ENCODE data around the gene PSMD7. TPM values are rescaled to one million over a fixed set of nuclear protein-coding genes. Genes with fewer than 3 reads are reported as not detected.
A peak's percentile ranks its signal among the peaks of the same experiment; 100 is the strongest.

The PSMD7 gene
- total RNA-seq, 2 experiments from 2014 or later = 91.8 to 99.0 TPM

DNA sequence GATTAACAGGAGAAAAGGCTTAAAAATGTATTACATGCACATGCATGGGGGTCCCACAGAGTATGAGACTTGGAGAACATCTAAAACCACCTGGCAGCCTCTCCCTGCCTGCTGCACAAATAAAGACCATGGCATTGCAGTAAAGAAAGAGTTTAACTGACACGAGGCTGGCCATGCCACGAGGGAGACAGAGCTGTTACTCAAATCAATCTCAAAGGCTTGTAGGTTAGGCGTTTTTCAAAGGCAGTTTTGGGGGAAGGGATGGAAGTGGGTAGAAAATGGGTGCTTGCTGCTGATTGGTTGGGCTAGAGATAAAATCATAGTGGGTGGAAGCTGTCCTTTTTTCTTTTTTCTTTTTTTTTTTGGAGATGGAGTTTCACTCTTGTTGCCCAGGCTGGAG lies 17.3 kb upstream of the PSMD7 start:
- H3K4me3 Mint-ChIP-seq = no peak overlapping the region
- peaks cover 5% of the 10 kb centered on the region for H3K4me1 Mint-ChIP-seq
- ChIA-PET CTCF (interaction anchor here (0.6 kb wide), 1 partner anchor 182 kb away, joined by 4 read pairs; no protein-coding TSS in a partner anchor), POLR2A (no interaction called here)
- no peak for DNase-seq
- H3K9me3 Mint-ChIP-seq = peaks cover 4% of the 10 kb centered on the region
- H3K27ac Mint-ChIP-seq = no peak overlapping the region
- H3K27me3 Mint-ChIP-seq = peaks cover 18% of the 10 kb centered on the region
- H3K36me3 Mint-ChIP-seq (ENCODE audit: low read depth) = no peaks in the 10 kb centered on the region

DNA sequence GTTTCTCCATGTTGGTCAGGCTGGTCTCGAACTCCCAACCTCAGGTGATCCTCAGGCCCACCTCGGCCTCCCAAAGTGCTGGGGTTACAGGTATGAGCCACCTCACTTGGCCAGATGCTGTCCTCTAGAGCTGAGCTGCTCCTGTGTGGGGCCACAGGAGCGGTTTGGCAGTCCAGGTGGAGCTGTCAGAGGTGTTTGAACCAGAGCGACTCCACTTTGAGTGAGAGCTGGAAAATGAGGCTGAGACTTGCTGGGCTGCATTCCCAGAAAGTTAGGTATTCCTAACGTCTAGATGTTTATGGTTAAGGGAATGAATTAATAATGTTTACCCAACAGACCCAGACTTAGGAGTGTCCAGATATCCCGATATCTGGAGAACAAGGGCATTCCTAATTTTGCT lies 16.8 kb upstream of the PSMD7 start:
- H3K4me3 Mint-ChIP-seq = no peak overlapping the region
- ChIA-PET CTCF (no interaction called here), POLR2A (no interaction called here)
- H3K27me3 Mint-ChIP-seq = peaks cover 18% of the 10 kb centered on the region
- H3K4me1 Mint-ChIP-seq = peaks cover 5% of the 10 kb centered on the region
- H3K27ac Mint-ChIP-seq = no peak overlapping the region
- H3K36me3 Mint-ChIP-seq (ENCODE audit: low read depth) = no peaks in the 10 kb centered on the region
- no peak for DNase-seq
- H3K9me3 Mint-ChIP-seq = peaks cover 4% of the 10 kb centered on the region

DNA sequence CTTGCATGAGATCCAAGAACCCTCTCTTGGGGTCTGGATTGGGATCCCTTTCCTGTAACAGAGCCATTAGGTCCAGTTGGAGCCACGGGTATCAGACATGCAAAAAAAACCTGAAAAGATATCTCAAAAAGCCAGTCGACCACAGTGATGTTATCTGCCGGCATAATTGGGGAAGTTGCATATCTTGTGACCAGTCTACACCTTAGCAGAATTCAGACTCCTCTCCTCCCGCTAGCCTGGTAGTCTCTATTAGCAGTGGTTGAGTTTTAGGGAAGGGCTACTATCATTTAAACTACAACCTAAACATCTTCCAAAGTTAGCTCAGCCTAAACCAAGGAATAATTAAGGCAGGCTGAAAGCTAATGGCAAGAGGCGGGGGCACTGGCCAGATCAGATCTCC lies 16.2 kb upstream of the PSMD7 start:
- Mint-ChIP-seq H3K4me1 (peaks cover 5% of the 10 kb centered on the region), H3K27ac (no peak overlapping the region)
- POLR2A ChIA-PET = no interaction called here

DNA sequence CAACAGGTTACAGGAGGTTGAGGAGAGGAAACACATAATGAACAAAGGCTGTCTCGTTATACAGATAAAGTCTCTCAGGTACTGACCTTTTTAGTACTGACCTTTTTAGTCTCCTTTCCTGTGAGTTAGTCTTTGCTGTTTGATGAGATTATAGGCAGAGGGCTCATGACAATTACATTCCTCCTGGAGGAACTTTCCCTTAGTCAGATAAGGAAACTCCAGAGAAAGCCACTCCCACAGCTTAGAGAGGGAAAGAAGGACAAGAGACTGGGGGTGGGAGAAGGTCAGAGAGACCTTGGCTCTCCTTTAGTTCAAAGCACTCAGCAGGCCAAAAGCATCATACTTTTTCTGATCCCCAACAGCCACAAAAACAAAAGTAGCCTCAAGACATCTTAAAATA lies 15.3 kb upstream of the PSMD7 start:
- H3K9me3 Mint-ChIP-seq = peaks cover 4% of the 10 kb centered on the region
- ChIA-PET POLR2A (no interaction called here), CTCF (interaction anchor here (0.5 to 0.7 kb wide), 2 partner anchors 10 to 17 kb away, joined by 3 to 5 read pairs; no protein-coding TSS in a partner anchor)
- peaks cover 5% of the 10 kb centered on the region for H3K4me1 Mint-ChIP-seq
- no peak overlapping the region for H3K4me3 Mint-ChIP-seq
- no peak for DNase-seq
- H3K27ac Mint-ChIP-seq = no peak overlapping the region
- H3K36me3 Mint-ChIP-seq (ENCODE audit: low read depth) = no peaks in the 10 kb centered on the region
- H3K27me3 Mint-ChIP-seq = peaks cover 13% of the 10 kb centered on the region

More for the DNA sequence above, 16.2 kb upstream of the PSMD7 start:
- Mint-ChIP-seq H3K36me3 (ENCODE audit: low read depth) (no peaks in the 10 kb centered on the region), H3K27me3 (peaks cover 18% of the 10 kb centered on the region), H3K4me3 (no peak overlapping the region), H3K9me3 (peaks cover 4% of the 10 kb centered on the region)
- CTCF ChIA-PET = interaction anchor here (0.7 kb wide), 1 partner anchor 9 kb away, joined by 5 read pairs; no protein-coding TSS in a partner anchor
- no peak for DNase-seq

DNA sequence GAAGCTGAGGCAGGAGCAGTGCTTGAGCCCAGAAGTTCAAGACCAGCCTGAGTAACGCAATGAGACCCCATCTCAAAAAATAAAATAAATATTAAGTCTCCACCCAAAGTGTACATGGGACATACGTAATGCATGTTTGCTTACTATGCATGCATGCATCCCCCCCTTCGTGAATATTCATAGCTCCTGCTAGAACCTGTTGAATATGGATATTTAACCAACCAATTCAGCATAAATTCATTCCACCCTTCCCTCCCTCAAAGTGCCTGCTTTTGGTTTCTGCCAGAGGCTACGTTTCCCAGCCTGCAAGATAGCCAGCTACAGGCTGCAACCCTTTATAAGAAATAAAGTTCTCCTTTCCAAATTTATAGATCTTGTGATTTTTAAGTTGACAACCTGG lies 12.9 kb upstream of the PSMD7 start:
- Mint-ChIP-seq H3K9me3 (peaks cover 4% of the 10 kb centered on the region), H3K36me3 (ENCODE audit: low read depth) (no peaks in the 10 kb centered on the region)

DNA sequence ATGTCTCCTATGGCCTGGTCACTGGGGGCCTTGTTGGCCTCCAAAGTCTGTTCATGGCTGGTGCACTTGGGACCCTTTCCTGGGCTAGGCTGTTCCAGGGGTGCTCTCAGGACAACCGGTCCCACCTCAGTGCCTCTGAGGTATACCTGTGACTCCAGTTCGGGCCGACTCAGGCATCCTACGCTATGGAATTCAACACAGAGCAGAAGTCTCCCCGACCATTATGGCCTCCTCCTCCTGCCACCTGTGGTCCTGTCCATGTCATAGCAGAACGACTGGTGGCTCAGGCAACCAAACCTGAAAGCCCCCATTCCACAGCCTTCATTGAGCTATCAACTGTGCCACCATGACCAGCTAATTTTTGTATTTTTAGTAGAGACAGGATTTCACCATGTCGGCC lies 8.5 kb upstream of the PSMD7 start:
- Mint-ChIP-seq H3K9me3 (peaks cover 5% of the 10 kb centered on the region), H3K27me3 (no peaks in the 10 kb centered on the region), H3K36me3 (ENCODE audit: low read depth) (peaks cover 5% of the 10 kb centered on the region), H3K27ac (no peak overlapping the region), H3K4me3 (no peak overlapping the region), H3K4me1 (no peaks in the 10 kb centered on the region)
- no peak for DNase-seq
- CTCF ChIA-PET = interaction anchor here (1.1 to 1.2 kb wide), 2 partner anchors 9 to 15 kb away, joined by 3 read pairs; no protein-coding TSS in a partner anchor
- POLR2A ChIA-PET = no interaction called here

More for the DNA sequence above, 12.9 kb upstream of the PSMD7 start:
- no peak for DNase-seq
- Mint-ChIP-seq H3K4me3 (no peak overlapping the region), H3K27ac (no peak overlapping the region), H3K4me1 (peaks cover 5% of the 10 kb centered on the region), H3K27me3 (peaks cover 2% of the 10 kb centered on the region)
- POLR2A ChIA-PET = no interaction called here
- CTCF ChIA-PET = no interaction called here

DNA sequence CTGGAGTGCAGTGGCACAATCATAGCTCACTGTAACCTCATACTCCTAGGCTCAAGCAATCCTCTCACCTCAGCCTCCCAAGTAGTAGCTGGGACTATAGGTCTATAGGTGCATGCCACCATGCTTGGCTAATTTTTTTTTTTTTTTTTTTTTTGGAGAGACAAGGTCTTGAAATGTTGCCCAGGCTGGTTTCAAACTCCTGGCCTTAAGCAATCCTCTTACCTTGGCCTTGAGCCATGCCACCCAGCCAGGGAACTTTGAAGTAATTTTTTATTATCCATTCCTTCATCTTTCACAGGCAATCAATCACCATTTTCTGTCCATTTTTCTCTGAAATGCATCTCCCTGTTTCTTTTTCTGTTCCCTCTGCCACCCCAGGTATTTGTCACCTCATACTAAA lies 6.3 kb upstream of the PSMD7 start:
- ChIA-PET CTCF (no interaction called here), POLR2A (no interaction called here)
- Mint-ChIP-seq H3K36me3 (ENCODE audit: low read depth) (peaks cover 8% of the 10 kb centered on the region), H3K27me3 (no peaks in the 10 kb centered on the region), H3K27ac (no peak overlapping the region), H3K9me3 (peaks cover 5% of the 10 kb centered on the region), H3K4me1 (peaks cover 5% of the 10 kb centered on the region), H3K4me3 (no peak overlapping the region)
- no peak for DNase-seq

DNA sequence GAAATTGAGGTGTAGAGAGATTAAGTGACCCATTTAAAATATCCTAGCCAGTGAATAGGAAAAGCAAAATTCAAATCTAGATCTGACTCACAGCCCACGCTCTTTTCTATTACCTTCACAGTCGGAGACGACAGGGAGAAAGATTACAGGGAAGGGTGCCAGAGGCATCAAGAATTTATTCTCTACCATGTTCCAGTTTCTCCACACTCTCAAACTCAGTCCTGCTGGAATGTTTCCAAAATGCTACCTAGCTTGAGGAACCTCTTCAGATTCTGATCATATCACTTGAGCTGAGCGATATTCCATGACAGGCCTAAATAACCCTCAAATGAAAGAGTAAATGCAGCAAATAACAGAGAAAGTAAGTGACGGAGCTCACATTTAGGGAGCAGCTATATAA lies 5.4 kb upstream of the PSMD7 start:
- H3K9me3 Mint-ChIP-seq = peaks cover 5% of the 10 kb centered on the region
- no peak for DNase-seq
- ChIA-PET CTCF (interaction anchor here (1.4 kb wide), 1 partner anchor 14 kb away, joined by 3 read pairs; no protein-coding TSS in a partner anchor), POLR2A (no interaction called here)
- no peaks in the 10 kb centered on the region for H3K27me3 Mint-ChIP-seq
- H3K36me3 Mint-ChIP-seq (ENCODE audit: low read depth) = peaks cover 8% of the 10 kb centered on the region
- no peak overlapping the region for H3K4me3 Mint-ChIP-seq
- no peak overlapping the region for H3K27ac Mint-ChIP-seq
- peaks cover 12% of the 10 kb centered on the region for H3K4me1 Mint-ChIP-seq

DNA sequence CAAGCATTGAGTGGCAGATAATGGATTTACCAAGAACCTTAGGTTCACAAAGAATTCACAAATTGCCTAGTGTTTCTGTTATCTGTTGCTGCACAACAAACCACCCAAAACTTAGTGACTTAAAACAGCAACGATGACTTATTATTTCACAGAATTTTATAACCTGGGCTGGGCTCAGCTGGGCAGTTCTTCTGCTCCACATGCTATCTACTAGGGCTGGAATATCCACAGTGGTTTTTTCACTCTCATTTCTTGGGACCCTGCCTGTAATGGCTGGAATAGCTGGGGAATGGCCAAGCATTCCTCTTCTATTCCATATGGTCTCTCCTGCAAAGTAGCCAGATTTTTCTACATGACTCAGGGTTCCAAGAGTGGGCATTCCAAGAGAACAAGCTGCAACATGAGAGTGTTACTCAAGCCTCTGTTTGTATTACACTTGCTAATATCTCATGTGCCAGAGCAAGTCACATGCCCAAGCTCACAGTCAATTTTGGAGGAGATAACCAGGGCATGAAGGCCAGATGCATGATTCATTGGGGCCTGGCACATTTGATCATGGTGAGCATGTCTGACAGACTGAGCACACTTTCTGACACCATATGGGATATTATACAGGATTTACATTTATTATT lies 4.9 kb upstream of the PSMD7 start:
- H3K4me1 Mint-ChIP-seq = peaks cover 13% of the 10 kb centered on the region
- no peak overlapping the region for H3K4me3 Mint-ChIP-seq
- no peak for DNase-seq
- H3K36me3 Mint-ChIP-seq (ENCODE audit: low read depth) = peaks cover 8% of the 10 kb centered on the region
- ChIA-PET POLR2A (no interaction called here), CTCF (interaction anchor here (0.7 to 1.4 kb wide), 3 partner anchors 15 to 1442 kb away, joined by 3 to 5 read pairs (median 4); no protein-coding TSS in a partner anchor)
- H3K9me3 Mint-ChIP-seq = peaks cover 5% of the 10 kb centered on the region
- no peaks in the 10 kb centered on the region for H3K27me3 Mint-ChIP-seq
- H3K27ac Mint-ChIP-seq = no peak overlapping the region

DNA sequence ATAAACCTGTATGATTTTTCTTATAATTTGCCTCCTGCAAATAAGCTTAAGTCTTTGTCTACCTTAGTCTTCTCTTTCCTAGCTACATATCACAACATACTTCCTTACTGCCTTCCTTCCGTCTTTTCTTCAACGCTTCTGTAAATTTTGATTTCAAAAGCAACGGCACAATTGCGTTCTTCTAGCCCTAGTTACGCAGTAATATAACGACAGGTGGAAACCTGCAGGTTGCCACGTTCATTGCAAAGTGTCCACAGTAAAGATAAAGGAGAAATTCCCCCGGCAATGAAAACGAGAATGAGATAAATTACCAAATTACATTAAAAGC lies 546 bp upstream of the PSMD7 start:
- CTCF ChIA-PET = interaction anchor here (1.8 kb wide), 1 partner anchor 9 kb away, joined by 4 read pairs; no protein-coding TSS in a partner anchor
- H3K27me3 Mint-ChIP-seq = no peaks in the 10 kb centered on the region
- H3K36me3 Mint-ChIP-seq (ENCODE audit: low read depth) = peaks cover 24% of the 10 kb centered on the region

DNA sequence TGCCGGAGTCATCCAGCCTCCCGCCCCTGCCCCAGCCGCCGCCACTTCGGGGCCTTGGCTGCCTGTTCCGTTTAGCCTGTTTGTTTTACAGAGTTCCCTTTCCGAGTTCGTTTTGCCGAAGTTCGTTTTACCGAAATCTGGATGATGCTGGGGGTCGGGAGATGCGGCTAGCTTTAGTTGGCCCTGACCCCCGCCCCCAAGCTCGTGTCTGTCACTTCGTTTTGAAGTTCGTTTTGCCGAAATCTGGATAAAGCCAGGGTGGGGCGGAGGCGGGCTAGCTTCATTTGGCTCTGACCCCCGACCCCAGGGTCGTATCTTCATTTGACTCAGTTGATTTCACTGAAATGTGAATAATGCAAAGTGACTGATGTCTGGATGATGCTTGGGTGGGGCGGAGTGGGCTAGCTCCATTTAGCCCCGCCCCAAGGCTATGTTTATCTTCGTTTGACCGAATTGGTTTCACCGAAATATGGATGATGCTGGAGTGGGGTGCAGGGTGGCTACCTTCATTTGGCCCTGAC lies 591 bp downstream of the PSMD7 start:
- ChIA-PET CTCF (interaction anchor here (0.7 to 1.8 kb wide), 4 partner anchors 8 to 399 kb away, joined by 3 to 4 read pairs (median 3); no protein-coding TSS in a partner anchor), POLR2A (no interaction called here)
- H3K4me3 Mint-ChIP-seq = peak overlapping the region; percentile 91
- H3K36me3 Mint-ChIP-seq (ENCODE audit: low read depth) = peaks cover 29% of the 10 kb centered on the region
- peaks cover 34% of the 10 kb centered on the region for H3K4me1 Mint-ChIP-seq
- no peaks in the 10 kb centered on the region for H3K27me3 Mint-ChIP-seq
- peak; percentile 48 for DNase-seq
- peak overlapping the region; percentile 98 for H3K27ac Mint-ChIP-seq
- H3K9me3 Mint-ChIP-seq = no peaks in the 10 kb centered on the region

More for the DNA sequence above, 546 bp upstream of the PSMD7 start:
- H3K27ac Mint-ChIP-seq = peak overlapping the region; percentile 98
- no peak for DNase-seq
- POLR2A ChIA-PET = no interaction called here
- peak overlapping the region; percentile 91 for H3K4me3 Mint-ChIP-seq
- peaks cover 5% of the 10 kb centered on the region for H3K9me3 Mint-ChIP-seq
- H3K4me1 Mint-ChIP-seq = peaks cover 34% of the 10 kb centered on the region

DNA sequence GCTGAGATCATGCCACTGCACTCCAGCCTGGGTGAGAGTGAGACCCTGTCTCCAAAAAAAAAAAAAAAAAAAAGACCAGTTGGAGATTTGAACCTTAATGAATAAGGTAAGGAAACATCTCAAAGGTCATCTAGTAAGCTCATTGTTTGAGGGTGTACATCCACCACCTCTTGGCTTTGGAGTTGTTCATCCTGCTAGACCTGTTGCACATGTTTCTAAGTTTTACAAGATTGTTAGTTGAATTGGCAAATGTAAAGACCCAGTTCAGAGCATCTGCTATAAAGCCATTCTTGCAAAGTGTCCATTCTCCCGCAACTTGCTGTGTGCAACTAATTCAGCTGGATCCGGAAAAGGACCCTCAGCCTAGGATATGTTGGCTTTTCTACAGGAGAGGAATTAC lies 1.5 kb downstream of the PSMD7 start:
- Mint-ChIP-seq H3K9me3 (no peaks in the 10 kb centered on the region), H3K4me1 (peaks cover 34% of the 10 kb centered on the region), H3K27ac (peak overlapping the region; percentile 98), H3K36me3 (ENCODE audit: low read depth) (peaks cover 35% of the 10 kb centered on the region), H3K4me3 (peak overlapping the region; percentile 91), H3K27me3 (no peaks in the 10 kb centered on the region)
- ChIA-PET POLR2A (no interaction called here), CTCF (interaction anchor here (0.7 to 1.5 kb wide), 3 partner anchors 16 to 177 kb away, joined by 3 to 4 read pairs (median 3); no protein-coding TSS in a partner anchor)
- DNase-seq = no peak

DNA sequence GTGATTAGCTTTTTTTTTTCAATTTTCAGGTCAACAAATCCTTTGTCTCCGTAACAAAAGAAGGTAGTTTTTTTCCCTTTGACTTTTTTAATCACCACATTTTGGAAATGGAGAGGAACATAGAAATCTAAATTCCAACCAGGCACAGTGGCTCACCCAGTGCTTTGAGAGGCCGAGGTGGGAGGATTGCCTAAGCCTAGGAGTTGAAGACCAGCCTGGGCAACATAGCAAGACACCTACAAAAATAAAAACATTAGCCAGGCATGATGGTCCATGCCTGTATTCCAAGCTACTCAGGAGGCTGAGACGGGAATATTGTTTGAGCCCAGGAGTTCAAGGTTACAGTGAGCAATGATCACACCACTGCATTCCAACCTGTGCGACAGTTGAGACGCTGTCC lies 5.7 kb downstream of the PSMD7 start:
- CTCF ChIA-PET = interaction anchor here (1.1 kb wide), 1 partner anchor 14 kb away, joined by 3 read pairs; no protein-coding TSS in a partner anchor
- Mint-ChIP-seq H3K36me3 (ENCODE audit: low read depth) (peaks cover 62% of the 10 kb centered on the region), H3K9me3 (no peaks in the 10 kb centered on the region), H3K4me1 (peaks cover 21% of the 10 kb centered on the region), H3K4me3 (no peak overlapping the region), H3K27ac (no peak overlapping the region), H3K27me3 (no peaks in the 10 kb centered on the region)
- POLR2A ChIA-PET = no interaction called here
- DNase-seq = no peak

All from activated CD4-positive, alpha-beta T cell treated with anti-CD3 and anti-CD28 coated beads, Interleukin-2, amount 10 ng/mL, durations not matched to agents 7 days and 5 days (primary cell).